ENCODE results near the gene PCNX2. TPM values are rescaled to one million over a fixed set of nuclear protein-coding genes. Genes with fewer than 3 reads are reported as not detected.

The PCNX2 gene
- total RNA-seq, 2 experiments from 2014 or later = 46.4 to 49.4 TPM

- peaks cover 38% of the 10 kb centered on the region for H3K36me3 ChIP-seq (ENCODE audit: insufficient read depth, low read length)
- POLR2A ChIA-PET = no interaction called here
- no peaks in the 10 kb centered on the region for H3K4me1 ChIP-seq (ENCODE audit: insufficient read depth, low read length)
- peaks cover 62% of the 10 kb centered on the region for H3K36me3 Mint-ChIP-seq (ENCODE audit: low read depth)
- no peak overlapping the region for H3K4me3 Mint-ChIP-seq
- no peaks in the 10 kb centered on the region for H3K4me1 Mint-ChIP-seq (ENCODE audit: low read depth)
- CTCF ChIA-PET = no interaction called here
- H3K9me3 Mint-ChIP-seq = no peaks in the 10 kb centered on the region
- DNase-seq (no peak), ATAC-seq (ENCODE audit: poor library complexity) (no peak)
- H3K9me3 ChIP-seq (ENCODE audit: control insufficient read depth in 1 of 2, insufficient read depth in 1 of 2, low read length in 2 of 2) = no peaks in the 10 kb centered on the region
- no peak overlapping the region for H3K27ac Mint-ChIP-seq
- TF ChIP-seq, protein P1, sequence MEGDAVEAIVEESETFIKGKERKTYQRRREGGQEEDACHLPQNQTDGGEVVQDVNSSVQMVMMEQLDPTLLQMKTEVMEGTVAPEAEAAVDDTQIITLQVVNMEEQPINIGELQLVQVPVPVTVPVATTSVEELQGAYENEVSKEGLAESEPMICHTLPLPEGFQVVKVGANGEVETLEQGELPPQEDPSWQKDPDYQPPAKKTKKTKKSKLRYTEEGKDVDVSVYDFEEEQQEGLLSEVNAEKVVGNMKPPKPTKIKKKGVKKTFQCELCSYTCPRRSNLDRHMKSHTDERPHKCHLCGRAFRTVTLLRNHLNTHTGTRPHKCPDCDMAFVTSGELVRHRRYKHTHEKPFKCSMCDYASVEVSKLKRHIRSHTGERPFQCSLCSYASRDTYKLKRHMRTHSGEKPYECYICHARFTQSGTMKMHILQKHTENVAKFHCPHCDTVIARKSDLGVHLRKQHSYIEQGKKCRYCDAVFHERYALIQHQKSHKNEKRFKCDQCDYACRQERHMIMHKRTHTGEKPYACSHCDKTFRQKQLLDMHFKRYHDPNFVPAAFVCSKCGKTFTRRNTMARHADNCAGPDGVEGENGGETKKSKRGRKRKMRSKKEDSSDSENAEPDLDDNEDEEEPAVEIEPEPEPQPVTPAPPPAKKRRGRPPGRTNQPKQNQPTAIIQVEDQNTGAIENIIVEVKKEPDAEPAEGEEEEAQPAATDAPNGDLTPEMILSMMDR (IDR thresholded peaks at IDR 0.05) = no peak
- no peak overlapping the region for H3K4me3 ChIP-seq (ENCODE audit: low read length)
- H3K27me3 ChIP-seq (ENCODE audit: control insufficient read depth in 1 of 2, insufficient read depth in 2 of 2, low read length in 2 of 2) = no peaks in the 10 kb centered on the region
- intact Hi-C loops (cut with DNase I, micrococcal nuclease) = no loop called here
- no peak overlapping the region for H3K27ac ChIP-seq (ENCODE audit: low read depth in 1 of 2, low read length in 2 of 2)
- H3K27me3 Mint-ChIP-seq = no peaks in the 10 kb centered on the region
Observed at GRCh38 chr1:233261695-233262094, 33.8 kb downstream of the PCNX2 start.

DNA sequence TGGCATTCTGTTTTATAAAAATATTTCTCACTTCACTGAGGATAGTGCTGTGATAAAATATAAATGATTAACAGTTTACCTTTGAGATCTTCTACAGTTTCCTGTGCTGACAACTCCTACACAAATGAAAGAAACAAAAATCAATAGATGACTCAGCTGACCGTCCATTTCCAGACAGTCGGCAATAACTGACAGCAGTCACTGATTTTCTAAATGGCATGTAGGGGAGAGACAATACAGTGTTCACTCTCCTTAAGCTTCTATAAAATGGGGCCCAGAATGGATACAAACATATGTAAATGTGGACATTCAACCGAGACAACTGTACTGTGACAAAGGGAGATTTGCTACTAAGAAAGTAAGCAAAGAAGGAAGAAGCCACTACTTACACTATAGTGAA, 34.3 kb downstream of the PCNX2 start:
- Mint-ChIP-seq H3K36me3 (ENCODE audit: low read depth) (peaks cover 65% of the 10 kb centered on the region), H3K4me3 (no peak overlapping the region), H3K4me1 (ENCODE audit: low read depth) (no peaks in the 10 kb centered on the region), H3K27ac (no peak overlapping the region), H3K27me3 (no peaks in the 10 kb centered on the region), H3K9me3 (no peaks in the 10 kb centered on the region)
- no peaks in the 10 kb centered on the region for H3K4me1 ChIP-seq (ENCODE audit: insufficient read depth, low read length)
- POLR2A ChIA-PET = no interaction called here
- peaks cover 39% of the 10 kb centered on the region for H3K36me3 ChIP-seq (ENCODE audit: insufficient read depth, low read length)
- intact Hi-C loops (cut with DNase I, micrococcal nuclease) = no loop called here
- no peaks in the 10 kb centered on the region for H3K27me3 ChIP-seq (ENCODE audit: control insufficient read depth in 1 of 2, insufficient read depth in 2 of 2, low read length in 2 of 2)
- ATAC-seq (ENCODE audit: poor library complexity) (no peak), DNase-seq (no peak)
- H3K27ac ChIP-seq (ENCODE audit: low read depth in 1 of 2, low read length in 2 of 2) = no peak overlapping the region
- no peak overlapping the region for H3K4me3 ChIP-seq (ENCODE audit: low read length)
- no peaks in the 10 kb centered on the region for H3K9me3 ChIP-seq (ENCODE audit: control insufficient read depth in 1 of 2, insufficient read depth in 1 of 2, low read length in 2 of 2)
- CTCF ChIA-PET = no interaction called here
- TF ChIP-seq, protein P1 (IDR thresholded peaks at IDR 0.05) = no peak

GRCh38 chr1:233257786-233258185, 37.7 kb downstream of the PCNX2 start:
- no peak overlapping the region for H3K4me3 Mint-ChIP-seq
- Histone ChIP-seq H3K36me3 (ENCODE audit: insufficient read depth, low read length) (peaks cover 46% of the 10 kb centered on the region), H3K4me1 (ENCODE audit: insufficient read depth, low read length) (no peaks in the 10 kb centered on the region), H3K27me3 (ENCODE audit: control insufficient read depth in 1 of 2, insufficient read depth in 2 of 2, low read length in 2 of 2) (no peaks in the 10 kb centered on the region), H3K9me3 (ENCODE audit: control insufficient read depth in 1 of 2, insufficient read depth in 1 of 2, low read length in 2 of 2) (no peaks in the 10 kb centered on the region), H3K27ac (ENCODE audit: low read depth in 1 of 2, low read length in 2 of 2) (no peak overlapping the region), H3K4me3 (ENCODE audit: low read length) (no peak overlapping the region)
- TF ChIP-seq, protein P1 (IDR thresholded peaks at IDR 0.05) = no peak
- ChIA-PET CTCF (no interaction called here), POLR2A (no interaction called here)
- H3K36me3 Mint-ChIP-seq (ENCODE audit: low read depth) = peaks cover 75% of the 10 kb centered on the region
- ATAC-seq (ENCODE audit: poor library complexity) (no peak), DNase-seq (no peak)
- H3K4me1 Mint-ChIP-seq (ENCODE audit: low read depth) = no peaks in the 10 kb centered on the region
- H3K9me3 Mint-ChIP-seq = no peaks in the 10 kb centered on the region
- intact Hi-C loops (cut with DNase I, micrococcal nuclease) = no loop called here
- no peak overlapping the region for H3K27ac Mint-ChIP-seq
- H3K27me3 Mint-ChIP-seq = no peaks in the 10 kb centered on the region
